NT2/D1 (cell line): ENCODE data around the gene TBL1X.

ENCODE experiments used
- DNase-seq: peaks from one replicate; pipeline ENCODE4 v3.0.0-alpha.2; 2011; ENCODE audit warnings: low read depth, low spot score
- H3K27me3 ChIP-seq: 2 replicates; pipeline ENCODE4 v1.6.0; 2011; ENCODE audit warnings: mild to moderate bottlenecking; ENCODE audit not compliant: insufficient read length, insufficient read depth
- H3K36me3 ChIP-seq: 2 replicates; pipeline ENCODE4 v1.6.1; 2011; ENCODE audit warnings: mild to moderate bottlenecking, low read length, mixed read lengths; ENCODE audit not compliant: insufficient read depth, insufficient read length
- H3K4me1 ChIP-seq: 2 replicates; pipeline ENCODE4 v1.5.1; 2011; ENCODE audit not compliant: insufficient read depth, insufficient read length
- H3K4me3 ChIP-seq: 2 replicates; pipeline ENCODE4 v1.5.1; 2011; ENCODE audit warnings: low read depth; ENCODE audit not compliant: insufficient read length
- H3K9ac ChIP-seq: 2 replicates; pipeline ENCODE4 v1.6.0; 2011; ENCODE audit warnings: low read depth; ENCODE audit not compliant: insufficient read length
- H3K9me3 ChIP-seq: 2 replicates; pipeline ENCODE4 v1.5.1; 2011; ENCODE audit warnings: mild to moderate bottlenecking, low read length; ENCODE audit not compliant: insufficient read depth
- SUZ12 ChIP-seq: IDR thresholded peaks from 2 replicates; pipeline ENCODE4 v1.6.1; 2011; ENCODE audit not compliant: insufficient read length, insufficient read depth; ENCODE audit errors: extremely low read depth
- YY1 ChIP-seq: IDR thresholded peaks from 2 replicates; pipeline ENCODE4 v1.6.1; 2011; ENCODE audit not compliant: insufficient read length, insufficient read depth
- ZNF274 ChIP-seq: IDR thresholded peaks from 2 replicates; pipeline ENCODE4 v1.6.1; 2011; ENCODE audit warnings: mild to moderate bottlenecking, low read depth, low read length

The TBL1X gene

GRCh38 chrX:9486786-9487387, 22.0 kb downstream of the TBL1X start:
- no peak overlapping the region for H3K4me3 ChIP-seq
- H3K9ac ChIP-seq = no peak overlapping the region
- DNase-seq = no peak
- H3K9me3 ChIP-seq = no peaks in the 10 kb centered on the region
- no peaks in the 10 kb centered on the region for H3K27me3 ChIP-seq
- H3K4me1 ChIP-seq = no peaks in the 10 kb centered on the region
- no peaks in the 10 kb centered on the region for H3K36me3 ChIP-seq
- no peak for TF ChIP-seq YY1
- TF ChIP-seq SUZ12 = no peak
- TF ChIP-seq ZNF274 = no peak

GRCh38 chrX:9488586-9488985, 23.7 kb downstream of the TBL1X start:
- TF ChIP-seq YY1 (no peak), ZNF274 (no peak), SUZ12 (no peak)
- Histone ChIP-seq H3K9me3 (no peaks in the 10 kb centered on the region), H3K9ac (no peak overlapping the region), H3K36me3 (no peaks in the 10 kb centered on the region), H3K27me3 (no peaks in the 10 kb centered on the region), H3K4me1 (no peaks in the 10 kb centered on the region), H3K4me3 (no peak overlapping the region)
- no peak for DNase-seq

- Histone ChIP-seq H3K9ac (no peak overlapping the region), H3K4me1 (no peaks in the 10 kb centered on the region), H3K27me3 (no peaks in the 10 kb centered on the region), H3K9me3 (no peaks in the 10 kb centered on the region), H3K4me3 (no peak overlapping the region), H3K36me3 (no peaks in the 10 kb centered on the region)
- TF ChIP-seq SUZ12 (no peak), YY1 (no peak), ZNF274 (no peak)
- no peak for DNase-seq
Measured at GRCh38 chrX:9489234-9489633, 24.4 kb downstream of the TBL1X start.

GRCh38 chrX:9492901-9493300, 28.0 kb downstream of the TBL1X start:
- no peaks in the 10 kb centered on the region for H3K27me3 ChIP-seq
- DNase-seq = no peak
- H3K36me3 ChIP-seq = peaks cover 10% of the 10 kb centered on the region
- no peaks in the 10 kb centered on the region for H3K4me1 ChIP-seq
- H3K4me3 ChIP-seq = no peak overlapping the region
- no peak overlapping the region for H3K9ac ChIP-seq
- H3K9me3 ChIP-seq = no peaks in the 10 kb centered on the region
- no peak for TF ChIP-seq YY1
- TF ChIP-seq ZNF274 = no peak
- TF ChIP-seq SUZ12 = no peak

GRCh38 chrX:9493936-9494335, 29.1 kb downstream of the TBL1X start:
- H3K27me3 ChIP-seq = no peaks in the 10 kb centered on the region
- no peaks in the 10 kb centered on the region for H3K4me1 ChIP-seq
- no peak overlapping the region for H3K9ac ChIP-seq
- TF ChIP-seq YY1 (no peak), SUZ12 (no peak), ZNF274 (no peak)
- H3K36me3 ChIP-seq = peaks cover 10% of the 10 kb centered on the region
- H3K9me3 ChIP-seq = no peaks in the 10 kb centered on the region
- H3K4me3 ChIP-seq = no peak overlapping the region
- DNase-seq = no peak

GRCh38 chrX:9494771-9495170, 29.9 kb downstream of the TBL1X start:
- no peak for DNase-seq
- H3K4me3 ChIP-seq = no peak overlapping the region
- no peaks in the 10 kb centered on the region for H3K9me3 ChIP-seq
- TF ChIP-seq SUZ12 = no peak
- no peak for TF ChIP-seq ZNF274
- no peak for TF ChIP-seq YY1
- H3K27me3 ChIP-seq = no peaks in the 10 kb centered on the region
- peaks cover 10% of the 10 kb centered on the region for H3K36me3 ChIP-seq
- no peaks in the 10 kb centered on the region for H3K4me1 ChIP-seq
- H3K9ac ChIP-seq = no peak overlapping the region

GRCh38 chrX:9495496-9495895, 30.6 kb downstream of the TBL1X start:
- Histone ChIP-seq H3K9ac (no peak overlapping the region), H3K36me3 (peaks cover 10% of the 10 kb centered on the region), H3K9me3 (no peaks in the 10 kb centered on the region), H3K4me1 (no peaks in the 10 kb centered on the region), H3K27me3 (no peaks in the 10 kb centered on the region), H3K4me3 (no peak overlapping the region)
- DNase-seq = no peak
- no peak for TF ChIP-seq SUZ12
- TF ChIP-seq ZNF274 = no peak

GRCh38 chrX:9498236-9498635, 33.4 kb downstream of the TBL1X start:
- DNase-seq = no peak
- Histone ChIP-seq H3K9ac (no peak overlapping the region), H3K27me3 (no peaks in the 10 kb centered on the region), H3K4me1 (no peaks in the 10 kb centered on the region), H3K36me3 (peaks cover 31% of the 10 kb centered on the region), H3K9me3 (no peaks in the 10 kb centered on the region), H3K4me3 (no peak overlapping the region)
- no peak for TF ChIP-seq ZNF274
